Measurements from ENCODE around the gene ORM1. TPM values are rescaled to one million over a fixed set of nuclear protein-coding genes. Genes with fewer than 3 reads are reported as not detected.
A peak's percentile ranks its signal among the peaks of the same experiment; 100 is the strongest.

Gene ORM1
- total RNA-seq, 5 donors from 2014 or later (not counting 1 experiment from before 2014, with no cell fraction given) = 4.2 to 8.3 (median 6.2) TPM; not detected in 2

- Mint-ChIP-seq H3K9me3 (no peaks in the 10 kb centered on the region), H3K4me1 (no peaks in the 10 kb centered on the region), H3K36me3 (no peaks in the 10 kb centered on the region), H3K27ac (no peak overlapping the region), H3K4me3 (no peak overlapping the region), H3K27me3 (peaks cover 0 to 1% of the 10 kb centered on the region in 2 donors)
- WGBS (ENCODE audit: insufficient coverage) = 47% methylated on average over 2 of the region's 5 CpGs
- DNase-seq (peak in 4 of 35 experiments; percentile 1 to 33 (median 13)), ATAC-seq (replicated peaks in 1 of 4) (no peak)
- ChIA-PET CTCF (no interaction called here), POLR2A (no interaction called here)
- Histone ChIP-seq H3K36me3 (ENCODE audit: control insufficient read depth in 2 of 2, extremely low read depth in 1 of 2, insufficient read depth in 1 of 2, low read length in 1 of 2) (no peaks in the 10 kb centered on the region), H3K27ac (ENCODE audit: low read length) (no peak overlapping the region), H3K27me3 (replicated peaks in 1 of 2; ENCODE audit: control insufficient read depth in 2 of 2, extremely low read depth in 1 of 2, insufficient read depth in 2 of 2, low read length in 1 of 2) (peaks cover 0 to 14% of the 10 kb centered on the region in 2 experiments), H3K4me3 (ENCODE audit: control insufficient read depth in 1 of 2, extremely low read depth in 1 of 2, low read length in 1 of 2) (no peak overlapping the region), H3K9me3 (no peaks in the 10 kb centered on the region), H3K4me1 (ENCODE audit: control insufficient read depth in 1 of 2, extremely low read depth in 1 of 2, insufficient read depth in 2 of 2, low read length in 2 of 2) (no peaks in the 10 kb centered on the region)
These were observed 40.0 kb upstream of the ORM1 start for GRCh38 chr9:114282926-114283325.

GRCh38 chr9:114283551-114284111 lies 39.3 kb upstream of the ORM1 start:
- ATAC-seq (replicated peaks in 1 of 4) (no peak), DNase-seq (peak in 1 of 35 experiments; percentile 2)
- ChIA-PET CTCF (no interaction called here), POLR2A (no interaction called here)
- Histone ChIP-seq H3K4me3 (ENCODE audit: control insufficient read depth in 1 of 2, extremely low read depth in 1 of 2, low read length in 1 of 2) (no peak overlapping the region), H3K27ac (ENCODE audit: low read length) (no peak overlapping the region), H3K4me1 (ENCODE audit: control insufficient read depth in 1 of 2, extremely low read depth in 1 of 2, insufficient read depth in 2 of 2, low read length in 2 of 2) (no peaks in the 10 kb centered on the region), H3K27me3 (replicated peaks in 1 of 2; ENCODE audit: control insufficient read depth in 2 of 2, extremely low read depth in 1 of 2, insufficient read depth in 2 of 2, low read length in 1 of 2) (peaks cover 0 to 14% of the 10 kb centered on the region in 2 experiments), H3K9me3 (no peaks in the 10 kb centered on the region), H3K36me3 (ENCODE audit: control insufficient read depth in 2 of 2, extremely low read depth in 1 of 2, insufficient read depth in 1 of 2, low read length in 1 of 2) (no peaks in the 10 kb centered on the region)
- no peaks in the 10 kb centered on the region for H3K9me3 Mint-ChIP-seq
- no peak overlapping the region for H3K4me3 Mint-ChIP-seq
- 90% methylated on average over 5 of the region's 14 CpGs for whole genome bisulfite sequencing (ENCODE audit: insufficient coverage)
- H3K36me3 Mint-ChIP-seq = no peaks in the 10 kb centered on the region
- no peak overlapping the region for H3K27ac Mint-ChIP-seq
- no peaks in the 10 kb centered on the region for H3K4me1 Mint-ChIP-seq
- H3K27me3 Mint-ChIP-seq = peaks cover 0 to 1% of the 10 kb centered on the region in 2 donors

GRCh38 chr9:114284316-114285060 lies 38.4 kb upstream of the ORM1 start:
- no peaks in the 10 kb centered on the region for H3K4me1 ChIP-seq (ENCODE audit: control insufficient read depth in 1 of 2, extremely low read depth in 1 of 2, insufficient read depth in 2 of 2, low read length in 2 of 2)

GRCh38 chr9:114285166-114285867 lies 37.6 kb upstream of the ORM1 start:
- Histone ChIP-seq H3K27ac (ENCODE audit: low read length) (no peak overlapping the region), H3K4me3 (ENCODE audit: control insufficient read depth in 1 of 2, extremely low read depth in 1 of 2, low read length in 1 of 2) (no peak overlapping the region), H3K27me3 (replicated peaks in 1 of 2; ENCODE audit: control insufficient read depth in 2 of 2, extremely low read depth in 1 of 2, insufficient read depth in 2 of 2, low read length in 1 of 2) (peaks cover 0 to 17% of the 10 kb centered on the region in 2 experiments), H3K4me1 (ENCODE audit: control insufficient read depth in 1 of 2, extremely low read depth in 1 of 2, insufficient read depth in 2 of 2, low read length in 2 of 2) (no peaks in the 10 kb centered on the region), H3K36me3 (ENCODE audit: control insufficient read depth in 2 of 2, extremely low read depth in 1 of 2, insufficient read depth in 1 of 2, low read length in 1 of 2) (no peaks in the 10 kb centered on the region), H3K9me3 (no peaks in the 10 kb centered on the region)
- ATAC-seq (replicated peaks in 1 of 4) = no peak
- Mint-ChIP-seq H3K4me1 (no peaks in the 10 kb centered on the region), H3K9me3 (no peaks in the 10 kb centered on the region), H3K36me3 (no peaks in the 10 kb centered on the region), H3K27ac (no peak overlapping the region), H3K4me3 (no peak overlapping the region), H3K27me3 (peaks cover 0 to 1% of the 10 kb centered on the region in 2 donors)
- DNase-seq = peak in 1 of 35 experiments; percentile 2
- WGBS (ENCODE audit: insufficient coverage) = 54% methylated on average over 19 of the region's 20 CpGs
- POLR2A ChIA-PET = no interaction called here
- CTCF ChIA-PET = interaction anchor here in 1 of 2 donors (0.5 kb wide), 1 partner anchor 177 kb away, joined by 5 read pairs; no protein-coding TSS in a partner anchor

More at GRCh38 chr9:114284316-114285060, 38.4 kb upstream of the ORM1 start:
- ATAC-seq (replicated peaks in 1 of 4) (no peak), DNase-seq (peak in 1 of 35 experiments; percentile 2)
- Mint-ChIP-seq H3K27me3 (peaks cover 0 to 1% of the 10 kb centered on the region in 2 donors), H3K4me3 (no peak overlapping the region), H3K27ac (no peak overlapping the region), H3K4me1 (no peaks in the 10 kb centered on the region), H3K36me3 (no peaks in the 10 kb centered on the region), H3K9me3 (no peaks in the 10 kb centered on the region)
- POLR2A ChIA-PET = no interaction called here
- Histone ChIP-seq H3K36me3 (ENCODE audit: control insufficient read depth in 2 of 2, extremely low read depth in 1 of 2, insufficient read depth in 1 of 2, low read length in 1 of 2) (no peaks in the 10 kb centered on the region), H3K9me3 (no peaks in the 10 kb centered on the region), H3K4me3 (ENCODE audit: control insufficient read depth in 1 of 2, extremely low read depth in 1 of 2, low read length in 1 of 2) (no peak overlapping the region), H3K27me3 (replicated peaks in 1 of 2; ENCODE audit: control insufficient read depth in 2 of 2, extremely low read depth in 1 of 2, insufficient read depth in 2 of 2, low read length in 1 of 2) (peaks cover 0 to 14% of the 10 kb centered on the region in 2 experiments), H3K27ac (ENCODE audit: low read length) (no peak overlapping the region)
- WGBS (ENCODE audit: insufficient coverage) = 78% methylated on average over 10 of the region's 11 CpGs
- CTCF ChIA-PET = no interaction called here

GRCh38 chr9:114286146-114286679 lies 36.7 kb upstream of the ORM1 start:
- H3K9me3 Mint-ChIP-seq = no peaks in the 10 kb centered on the region
- DNase-seq (no peak), ATAC-seq (replicated peaks in 1 of 4) (no peak)
- no peaks in the 10 kb centered on the region for H3K4me1 ChIP-seq (ENCODE audit: control insufficient read depth in 1 of 2, extremely low read depth in 1 of 2, insufficient read depth in 2 of 2, low read length in 2 of 2)
- H3K36me3 Mint-ChIP-seq = no peaks in the 10 kb centered on the region
- H3K4me3 ChIP-seq (ENCODE audit: control insufficient read depth in 1 of 2, extremely low read depth in 1 of 2, low read length in 1 of 2) = no peak overlapping the region
- H3K4me1 Mint-ChIP-seq = peaks cover 4 to 5% (median 4%) of the 10 kb centered on the region in 3 donors
- H3K27me3 Mint-ChIP-seq = peaks cover 4 to 5% of the 10 kb centered on the region in 2 donors
- no peak overlapping the region for H3K27ac Mint-ChIP-seq
- no peak overlapping the region for H3K27ac ChIP-seq (ENCODE audit: low read length)
- CTCF ChIA-PET = interaction anchor here in 1 of 2 donors (0.5 kb wide), 1 partner anchor 178 kb away, joined by 5 read pairs; no protein-coding TSS in a partner anchor
- H3K9me3 ChIP-seq = no peaks in the 10 kb centered on the region
- H3K4me3 Mint-ChIP-seq = no peak overlapping the region
- peaks cover 0 to 23% of the 10 kb centered on the region in 2 experiments for H3K27me3 ChIP-seq (replicated peaks in 1 of 2; ENCODE audit: control insufficient read depth in 2 of 2, extremely low read depth in 1 of 2, insufficient read depth in 2 of 2, low read length in 1 of 2)
- H3K36me3 ChIP-seq (ENCODE audit: control insufficient read depth in 2 of 2, extremely low read depth in 1 of 2, insufficient read depth in 1 of 2, low read length in 1 of 2) = no peaks in the 10 kb centered on the region
- POLR2A ChIA-PET = no interaction called here
- WGBS (ENCODE audit: insufficient coverage) = 86% methylated on average over 1 of the region's 10 CpGs

GRCh38 chr9:114287001-114287762 lies 35.7 kb upstream of the ORM1 start:
- ChIA-PET CTCF (no interaction called here), POLR2A (no interaction called here)
- Mint-ChIP-seq H3K9me3 (no peaks in the 10 kb centered on the region), H3K36me3 (no peaks in the 10 kb centered on the region), H3K4me1 (peaks cover 4 to 6% (median 4%) of the 10 kb centered on the region in 3 donors), H3K27me3 (peaks cover 4 to 6% of the 10 kb centered on the region in 2 donors), H3K4me3 (no peak overlapping the region), H3K27ac (no peak overlapping the region)
- no peak for DNase-seq
- Histone ChIP-seq H3K4me1 (ENCODE audit: control insufficient read depth in 1 of 2, extremely low read depth in 1 of 2, insufficient read depth in 2 of 2, low read length in 2 of 2) (no peaks in the 10 kb centered on the region), H3K27me3 (replicated peaks in 1 of 2; ENCODE audit: control insufficient read depth in 2 of 2, extremely low read depth in 1 of 2, insufficient read depth in 2 of 2, low read length in 1 of 2) (peaks cover 0 to 32% of the 10 kb centered on the region in 2 experiments), H3K27ac (ENCODE audit: low read length) (no peak overlapping the region), H3K9me3 (no peaks in the 10 kb centered on the region), H3K36me3 (ENCODE audit: control insufficient read depth in 2 of 2, extremely low read depth in 1 of 2, insufficient read depth in 1 of 2, low read length in 1 of 2) (no peaks in the 10 kb centered on the region), H3K4me3 (ENCODE audit: control insufficient read depth in 1 of 2, extremely low read depth in 1 of 2, low read length in 1 of 2) (no peak overlapping the region)
- 82% methylated on average over 9 of the region's 16 CpGs for WGBS (ENCODE audit: insufficient coverage)
- no peak for ATAC-seq (replicated peaks in 1 of 4)

All from T-cell (primary cell).